NCI-H2107 treated with DMSO at 0.1 percent for 48 hours (cell line): ENCODE measurements around the gene DAGLA.

Source experiments
- DNase-seq: peaks from one replicate; lab custom pipeline; 2025; ENCODE audit not compliant: unreplicated experiment; lab: John Stamatoyannopoulos, UW

Gene DAGLA

DNA sequence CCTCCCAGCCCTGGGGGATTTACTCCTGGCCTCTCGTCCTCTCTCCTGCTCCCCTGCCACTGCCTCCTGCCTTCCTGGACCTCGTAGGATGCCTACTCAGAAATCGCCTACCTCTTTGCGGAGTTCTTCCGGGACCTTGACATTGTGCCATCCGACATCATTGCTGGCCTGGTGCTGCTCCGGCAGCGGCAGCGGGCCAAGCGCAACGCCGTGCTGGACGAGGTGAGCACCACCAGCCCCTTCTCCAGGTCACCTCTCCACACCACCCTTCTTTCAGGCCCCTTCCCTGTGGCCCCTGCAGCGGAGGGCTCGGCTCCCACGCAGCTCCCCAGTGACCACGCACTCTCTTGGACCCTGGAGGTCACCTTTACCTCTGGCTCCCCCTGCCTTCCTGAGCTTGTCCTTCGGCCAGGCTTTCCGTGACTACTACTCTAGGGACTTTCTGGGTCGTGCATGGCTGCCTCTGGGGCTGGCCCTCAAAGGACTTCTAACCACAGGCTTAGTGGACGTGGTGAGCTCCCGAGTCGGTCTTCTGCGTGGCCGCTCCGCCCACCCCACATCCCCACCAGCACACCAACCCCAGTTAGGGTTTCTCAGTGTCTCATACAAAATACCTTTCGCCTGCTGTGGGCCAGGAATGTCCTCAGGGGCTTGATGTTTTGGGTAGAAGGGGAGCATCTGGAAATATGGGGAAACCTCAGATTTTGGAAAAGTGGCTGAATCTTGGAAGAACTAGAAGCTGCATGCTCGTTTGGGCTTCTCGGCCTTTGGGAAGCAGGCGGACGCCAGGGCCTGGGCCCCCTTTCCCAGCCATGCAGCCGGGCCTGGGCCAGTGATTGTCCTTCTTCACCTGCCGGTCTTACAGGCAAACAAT, 48.1 kb downstream of the DAGLA start:
- DNase-seq = no peak

DNA sequence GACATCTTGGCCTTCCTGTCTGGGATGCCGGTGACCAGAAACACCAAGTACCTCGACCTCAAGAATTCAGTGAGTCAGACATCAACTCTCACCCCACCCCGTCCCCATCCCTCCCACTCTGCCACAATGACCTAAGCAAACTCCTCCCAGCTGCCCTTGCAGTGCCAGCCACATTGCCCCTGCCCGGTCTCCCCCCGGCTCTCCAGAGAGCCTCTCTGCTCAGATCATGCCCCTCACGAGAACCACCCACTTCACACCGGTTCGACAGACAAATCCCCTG, 48.7 kb downstream of the DAGLA start:
- no peak for DNase-seq

DNA sequence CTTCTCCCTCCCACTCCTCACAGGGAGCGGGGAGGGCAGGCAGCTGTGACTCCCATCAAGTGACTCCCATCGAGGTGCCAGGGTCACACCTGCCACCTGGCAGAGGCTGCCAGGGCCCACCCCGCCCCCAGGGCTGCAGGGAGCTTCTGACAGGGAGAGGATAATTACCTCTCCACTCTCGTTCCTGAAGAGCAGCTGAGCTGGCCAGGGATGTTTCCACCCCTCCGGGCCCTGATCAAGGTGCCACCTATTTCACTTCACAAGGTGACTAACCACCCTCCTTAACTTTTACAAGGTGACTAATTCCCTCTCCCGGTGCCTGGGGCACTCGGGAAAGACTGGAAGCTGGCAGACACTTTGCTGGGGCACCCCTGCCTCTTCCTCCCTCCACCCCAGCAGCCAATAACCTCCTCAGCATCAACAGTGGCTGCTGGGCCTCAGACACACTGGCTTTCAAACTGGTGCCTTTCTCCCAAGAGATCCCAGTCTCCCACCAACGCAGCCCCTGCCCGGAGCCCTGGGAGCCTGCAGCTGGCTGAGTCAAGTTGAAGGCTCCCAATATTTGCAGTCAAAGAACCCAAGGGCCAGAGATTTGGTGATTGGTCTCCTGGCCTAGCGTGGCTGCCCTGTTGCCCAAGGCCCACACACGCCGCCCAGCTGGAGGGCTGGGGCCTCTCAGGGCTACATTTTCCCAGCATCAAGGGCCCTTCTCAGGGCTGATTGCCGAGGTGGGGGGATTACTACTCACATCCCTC, 50.2 kb downstream of the DAGLA start:
- DNase-seq = peak; percentile 94

DNA sequence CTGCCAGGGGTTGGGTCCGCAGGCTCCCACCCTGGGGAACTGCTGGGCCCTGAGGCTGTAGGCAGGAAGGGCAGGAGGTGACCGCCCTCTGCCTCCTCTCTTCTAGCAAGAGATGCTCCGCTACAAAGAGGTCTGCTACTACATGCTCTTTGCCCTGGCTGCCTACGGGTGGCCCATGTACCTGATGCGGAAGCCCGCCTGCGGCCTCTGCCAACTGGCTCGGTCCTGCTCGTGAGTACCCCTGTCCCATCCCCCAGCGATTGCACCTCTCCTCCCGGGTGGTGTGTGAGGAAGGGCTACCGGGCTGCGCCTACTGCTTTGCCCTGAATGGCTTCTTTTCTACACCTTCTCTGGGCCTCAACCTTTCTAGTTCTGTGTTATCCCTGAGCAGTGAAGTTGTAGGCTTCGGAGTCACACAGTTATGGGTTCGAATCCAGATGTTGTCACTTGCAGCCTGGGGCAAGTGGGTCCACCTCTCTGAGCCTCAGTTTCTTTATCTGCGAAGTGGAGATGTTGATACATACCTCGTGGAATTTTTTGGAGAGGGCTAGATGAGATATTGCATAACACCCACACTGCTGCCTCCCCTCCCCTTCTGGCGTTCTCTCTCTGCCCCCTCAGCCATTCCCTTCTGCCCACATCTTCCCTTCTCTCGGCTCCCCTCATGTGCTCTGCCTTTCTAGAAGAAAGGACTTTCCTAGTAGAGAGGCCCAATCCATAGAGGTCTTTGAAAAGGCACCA, 51.2 kb downstream of the DAGLA start:
- no peak for DNase-seq

DNA sequence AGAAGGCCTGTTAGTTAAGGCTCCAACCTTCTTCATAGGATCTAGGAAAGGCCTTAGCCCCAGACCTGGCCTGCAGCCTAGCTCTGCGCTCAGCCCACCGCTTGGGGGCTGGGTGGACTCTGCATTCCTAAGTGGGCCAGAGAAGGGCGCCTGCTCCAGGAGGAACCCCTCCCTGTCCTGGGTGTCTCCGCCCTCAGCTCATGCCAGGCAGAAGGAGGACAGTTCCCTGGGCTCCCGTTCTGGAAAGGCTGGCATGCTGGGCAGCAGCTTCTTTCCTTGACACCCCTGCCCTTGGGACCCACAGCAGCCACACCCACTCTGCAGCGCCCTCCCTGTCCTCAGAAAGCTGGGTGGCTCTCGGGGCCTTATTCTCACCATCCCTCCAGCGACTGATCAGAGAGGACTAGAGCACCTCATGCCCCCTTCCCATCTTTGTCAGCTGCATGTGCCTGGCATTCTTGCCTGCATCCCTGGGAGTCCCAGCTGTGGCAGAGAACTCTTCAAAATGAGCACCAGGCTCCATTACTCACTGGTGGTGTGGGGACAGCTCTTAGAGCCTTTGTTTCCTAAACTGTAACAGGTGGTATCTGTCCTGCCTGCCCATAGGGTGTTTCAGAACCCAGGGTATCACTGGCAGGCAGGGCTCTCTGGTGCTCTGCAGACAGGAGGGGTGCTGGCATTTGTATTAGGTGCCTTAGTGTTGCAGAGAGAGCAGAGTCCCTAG, 51.9 kb downstream of the DAGLA start:
- no peak for DNase-seq

DNA sequence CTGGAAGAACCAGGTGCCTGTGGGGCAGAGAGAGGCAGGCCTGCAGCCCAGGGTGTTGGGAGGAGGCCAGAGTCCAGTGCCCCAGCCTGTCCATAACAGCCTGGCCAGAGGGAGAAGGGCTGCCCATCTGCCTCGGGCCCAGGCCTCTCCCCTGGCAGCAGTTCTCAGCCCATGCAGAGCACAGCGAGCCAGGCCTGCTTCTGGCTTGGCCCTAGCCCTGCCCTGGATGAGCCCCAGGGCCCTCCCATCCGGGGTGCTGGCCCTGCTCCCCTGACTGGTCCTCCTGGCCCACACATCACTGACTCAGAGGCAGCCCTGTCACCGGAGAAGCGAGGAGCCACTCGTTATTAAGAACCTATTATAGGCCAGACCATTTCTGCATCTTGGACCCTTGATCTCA, 52.5 kb downstream of the DAGLA start:
- DNase-seq = no peak

DNA sequence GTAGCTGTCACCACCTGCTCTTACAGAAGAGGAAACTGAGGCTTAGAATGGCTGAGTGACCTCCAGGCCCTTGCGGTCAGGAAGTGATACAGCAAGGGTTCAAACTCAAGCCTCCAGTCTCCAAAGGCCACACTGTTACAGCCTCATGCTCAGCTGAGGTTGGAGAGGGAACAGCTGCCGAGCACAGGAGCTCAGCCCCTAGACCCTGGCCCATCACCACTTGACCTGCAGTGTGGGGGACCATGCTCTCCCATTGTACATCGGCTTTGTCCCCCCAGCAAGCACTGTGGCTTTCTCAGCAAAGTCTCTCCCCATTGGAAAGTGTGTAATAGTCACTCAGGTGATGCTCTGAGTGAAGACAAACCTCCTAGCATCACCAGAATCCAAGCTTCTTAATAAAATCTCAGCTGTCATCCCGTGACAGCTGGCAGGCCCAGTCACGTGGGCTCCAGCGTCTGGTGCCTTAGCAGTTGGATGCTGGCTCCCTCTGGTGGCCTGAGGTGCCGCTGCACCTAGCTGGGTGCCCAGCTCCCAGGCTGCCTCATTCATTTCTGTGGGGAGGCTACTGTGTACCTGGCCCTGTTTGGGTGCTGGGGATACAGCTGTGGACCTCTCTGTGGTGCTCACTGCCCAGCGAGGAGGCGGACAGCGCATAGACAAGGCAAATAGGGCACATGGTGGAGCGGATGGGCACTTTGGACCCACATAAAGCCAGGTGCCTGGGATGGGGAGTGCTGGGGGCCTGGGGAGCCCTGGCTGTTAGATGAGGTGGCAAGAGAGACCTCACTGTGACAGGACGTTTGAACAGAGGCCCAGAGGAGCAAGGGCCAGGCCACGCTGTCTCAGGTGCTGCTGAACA, 53.2 kb downstream of the DAGLA start:
- DNase-seq = peak; percentile 21

DNA sequence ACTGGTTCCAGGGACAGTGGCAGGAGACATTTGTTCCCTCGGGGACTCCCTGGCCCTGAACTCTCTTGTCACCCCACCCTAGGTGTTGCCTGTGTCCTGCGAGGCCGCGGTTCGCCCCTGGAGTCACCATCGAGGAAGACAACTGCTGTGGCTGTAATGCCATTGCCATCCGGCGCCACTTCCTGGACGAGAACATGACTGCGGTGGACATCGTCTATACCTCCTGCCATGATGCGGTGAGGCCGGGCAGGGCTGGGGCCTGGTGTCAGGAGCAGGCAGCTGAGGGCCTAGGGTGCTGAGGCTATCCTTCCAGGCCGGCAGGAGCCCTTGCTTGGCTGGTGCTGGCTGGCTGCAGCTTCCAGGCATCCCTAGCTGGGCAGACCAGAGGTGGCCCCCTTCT, 54.6 kb downstream of the DAGLA start:
- DNase-seq = no peak

DNA sequence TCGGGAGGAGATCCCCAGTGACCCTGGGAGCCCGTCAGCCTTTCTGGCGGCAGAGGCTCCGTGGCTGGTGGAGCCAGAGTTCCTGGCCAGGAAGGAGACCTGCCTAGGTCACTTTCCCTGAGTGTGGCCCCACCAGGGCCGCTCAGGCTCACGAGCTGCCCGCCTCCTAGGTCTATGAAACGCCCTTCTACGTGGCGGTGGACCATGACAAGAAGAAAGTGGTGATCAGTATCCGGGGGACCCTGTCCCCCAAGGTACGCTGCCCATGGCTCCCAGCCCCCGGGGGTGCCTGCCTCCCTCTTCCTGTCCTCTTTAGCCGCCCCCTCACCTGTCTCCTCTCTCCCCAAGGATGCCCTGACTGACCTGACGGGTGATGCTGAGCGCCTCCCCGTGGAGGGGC, 55.2 kb downstream of the DAGLA start:
- no peak for DNase-seq

DNA sequence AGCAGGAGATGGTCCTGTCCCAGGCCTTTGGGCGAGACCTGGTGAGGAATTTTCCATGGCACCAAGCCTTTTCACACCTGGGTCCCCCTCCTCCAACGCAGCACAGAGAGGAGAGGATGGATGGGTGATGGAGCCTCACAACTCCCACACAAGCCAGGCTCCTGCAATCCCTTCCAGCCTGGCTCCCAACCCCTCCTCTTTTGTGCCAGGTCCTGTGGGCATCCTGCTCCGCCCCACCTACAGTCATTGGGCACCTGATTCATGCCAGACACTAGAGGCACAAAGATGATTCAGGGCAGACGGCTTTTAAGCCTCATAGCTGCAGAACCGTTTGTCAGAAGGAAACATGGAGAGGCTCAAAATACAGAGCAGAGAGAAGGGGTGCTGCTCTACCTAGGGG, 56.1 kb downstream of the DAGLA start:
- DNase-seq = no peak

DNA sequence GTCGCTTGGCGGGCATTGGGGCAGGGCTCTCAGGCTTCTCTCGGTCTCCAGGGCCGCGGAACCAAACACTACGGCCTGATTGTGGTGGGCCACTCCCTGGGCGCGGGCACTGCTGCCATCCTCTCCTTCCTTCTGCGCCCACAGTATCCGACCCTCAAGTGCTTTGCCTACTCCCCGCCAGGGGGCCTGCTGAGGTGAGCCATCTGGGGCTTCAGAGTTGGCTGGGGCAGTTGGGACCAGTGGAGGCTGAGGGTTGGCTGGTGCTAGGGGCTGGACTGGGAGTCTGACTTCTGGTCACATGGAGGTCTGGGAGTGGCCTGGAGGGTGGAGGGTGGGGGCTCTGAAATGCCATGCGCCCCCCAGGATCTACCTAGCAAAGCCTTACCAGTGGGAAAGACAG, 56.9 kb downstream of the DAGLA start:
- DNase-seq = no peak

DNA sequence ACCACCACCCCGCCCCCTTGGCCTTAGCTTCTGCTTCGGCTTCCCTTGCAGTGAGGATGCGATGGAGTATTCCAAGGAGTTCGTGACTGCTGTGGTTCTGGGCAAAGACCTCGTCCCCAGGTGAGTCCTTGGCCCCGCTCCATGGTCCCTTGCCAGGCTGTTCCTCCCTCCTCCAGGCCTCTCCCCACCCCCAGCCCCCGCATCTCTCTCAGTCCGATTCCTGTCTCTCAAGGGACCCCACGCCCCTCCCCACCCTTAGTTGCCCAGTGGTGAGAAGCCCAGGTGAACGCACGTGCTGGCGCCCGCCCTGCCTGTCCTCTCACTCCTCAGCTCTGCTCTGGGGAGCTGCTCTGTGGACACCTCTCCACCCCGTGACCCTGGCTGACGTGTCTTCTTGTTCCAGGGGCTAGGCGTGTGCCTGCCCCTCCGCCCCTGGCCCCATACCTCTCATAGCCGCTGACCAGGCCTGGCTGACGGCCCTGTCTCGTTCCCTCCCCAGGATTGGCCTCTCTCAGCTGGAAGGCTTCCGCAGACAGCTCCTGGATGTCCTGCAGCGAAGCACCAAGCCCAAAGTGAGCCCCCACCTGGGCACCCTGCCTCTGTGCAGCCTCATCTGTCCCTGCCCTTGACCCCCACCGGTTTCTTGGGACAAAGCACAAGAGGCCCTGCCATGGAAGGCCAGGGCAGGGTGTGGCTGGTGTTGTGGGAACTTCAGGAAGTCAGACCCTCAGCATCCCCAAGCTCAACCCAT, 57.6 kb downstream of the DAGLA start:
- no peak for DNase-seq

DNA sequence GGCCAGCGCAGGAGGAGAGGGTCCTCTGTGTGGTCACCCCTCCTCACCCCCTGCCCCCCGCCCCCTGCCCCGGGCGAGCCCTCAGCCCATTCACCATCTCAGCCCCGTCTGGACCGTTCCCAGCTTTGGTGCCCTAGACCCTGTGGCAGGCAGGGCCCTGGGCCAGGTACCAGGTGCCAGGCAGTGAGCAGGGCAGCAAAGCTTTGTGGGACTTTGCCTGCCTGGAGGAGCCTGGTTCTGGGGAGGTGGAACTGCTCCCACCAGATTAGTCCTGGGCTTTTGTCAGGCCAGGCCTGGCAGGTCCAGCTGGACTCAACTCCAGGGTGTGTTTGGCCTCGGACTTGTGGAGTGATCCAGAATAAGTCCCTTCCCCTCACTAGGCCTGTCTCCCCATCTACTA, 58.6 kb downstream of the DAGLA start:
- DNase-seq = no peak

DNA sequence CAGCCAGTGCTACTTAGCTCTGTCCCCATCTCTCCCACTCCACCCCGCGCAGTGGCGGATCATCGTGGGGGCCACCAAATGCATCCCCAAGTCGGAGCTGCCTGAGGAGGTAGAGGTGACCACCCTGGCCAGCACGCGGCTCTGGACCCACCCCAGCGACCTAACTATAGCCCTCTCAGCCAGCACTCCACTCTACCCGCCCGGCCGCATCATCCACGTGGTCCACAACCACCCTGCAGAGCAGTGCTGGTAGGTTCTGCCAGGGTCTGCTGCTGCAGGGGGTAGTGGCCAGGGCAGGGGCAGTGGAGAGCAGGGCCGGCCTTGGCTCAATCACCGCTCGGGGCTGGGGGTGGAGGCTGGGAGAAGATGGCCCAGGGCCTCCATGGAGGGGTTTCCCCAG, 59.2 kb downstream of the DAGLA start:
- DNase-seq = no peak

DNA sequence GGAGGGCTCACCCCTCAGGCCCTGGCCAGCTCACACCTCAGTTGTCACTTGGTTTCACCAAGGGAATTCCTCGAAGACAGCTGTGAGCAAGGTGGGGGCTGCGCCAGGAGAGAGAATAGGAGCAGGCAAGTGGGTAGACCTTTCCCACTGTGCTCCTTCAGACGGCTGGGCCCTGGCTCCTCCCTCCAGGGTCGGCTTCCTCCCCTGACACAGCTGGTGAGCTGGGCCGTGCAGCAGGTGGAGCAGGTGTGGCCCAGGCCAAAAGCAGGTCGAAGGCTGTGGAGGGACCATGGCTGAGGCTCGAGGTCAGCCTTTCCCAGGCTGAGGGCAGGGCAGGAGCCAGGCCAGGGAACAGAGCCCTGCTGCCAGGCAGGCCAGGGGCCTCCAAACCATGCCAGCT, 59.8 kb downstream of the DAGLA start:
- no peak for DNase-seq

DNA sequence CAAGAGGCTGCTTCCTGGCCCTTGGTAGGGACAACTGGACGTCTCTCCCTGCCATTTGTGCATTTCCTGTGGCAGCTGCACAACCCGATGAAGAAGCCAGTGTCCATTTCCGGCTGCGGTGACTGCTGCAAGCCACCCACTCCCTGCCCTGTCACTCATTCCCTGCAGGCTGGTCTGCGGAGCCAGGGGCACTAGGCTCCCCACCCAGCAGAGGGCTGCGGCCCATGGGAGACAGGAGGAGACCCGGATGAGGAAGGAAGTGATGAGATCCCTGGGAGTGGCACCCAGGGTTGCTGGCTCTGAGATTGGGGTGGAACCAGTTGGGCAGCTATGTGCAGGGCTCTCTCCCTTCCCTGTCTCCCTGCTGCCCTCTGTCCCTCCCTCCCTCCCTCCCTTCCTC, 62.2 kb downstream of the DAGLA start:
- DNase-seq = no peak

DNA sequence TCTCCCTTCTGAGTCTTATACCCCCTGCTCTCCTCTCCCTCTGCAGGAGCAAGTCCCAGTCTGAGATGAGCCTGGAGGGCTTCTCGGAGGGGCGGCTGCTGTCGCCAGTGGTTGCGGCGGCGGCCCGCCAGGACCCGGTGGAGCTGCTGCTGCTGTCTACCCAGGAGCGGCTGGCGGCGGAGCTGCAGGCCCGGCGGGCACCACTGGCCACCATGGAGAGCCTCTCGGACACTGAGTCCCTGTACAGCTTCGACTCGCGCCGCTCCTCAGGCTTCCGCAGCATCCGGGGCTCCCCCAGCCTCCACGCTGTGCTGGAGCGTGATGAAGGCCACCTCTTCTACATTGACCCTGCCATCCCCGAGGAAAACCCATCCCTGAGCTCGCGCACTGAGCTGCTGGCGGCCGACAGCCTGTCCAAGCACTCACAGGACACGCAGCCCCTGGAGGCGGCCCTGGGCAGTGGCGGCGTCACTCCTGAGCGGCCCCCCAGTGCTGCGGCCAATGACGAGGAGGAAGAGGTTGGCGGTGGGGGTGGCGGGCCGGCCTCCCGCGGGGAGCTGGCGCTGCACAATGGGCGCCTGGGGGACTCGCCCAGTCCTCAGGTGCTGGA, 63.4 kb downstream of the DAGLA start:
- DNase-seq = no peak

DNA sequence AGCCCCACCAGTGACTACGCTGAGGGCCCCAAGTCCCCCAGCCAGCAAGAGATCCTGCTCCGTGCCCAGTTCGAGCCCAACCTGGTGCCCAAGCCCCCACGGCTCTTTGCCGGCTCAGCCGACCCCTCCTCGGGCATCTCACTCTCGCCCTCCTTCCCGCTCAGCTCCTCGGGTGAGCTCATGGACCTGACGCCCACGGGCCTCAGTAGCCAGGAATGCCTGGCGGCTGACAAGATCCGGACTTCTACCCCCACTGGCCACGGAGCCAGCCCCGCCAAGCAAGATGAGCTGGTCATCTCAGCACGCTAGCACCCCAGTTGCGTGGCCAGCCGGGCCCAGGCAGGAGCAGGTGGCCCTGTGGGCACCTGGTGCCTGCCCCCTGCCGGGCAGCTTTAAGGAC, 64.0 kb downstream of the DAGLA start:
- no peak for DNase-seq

DNA sequence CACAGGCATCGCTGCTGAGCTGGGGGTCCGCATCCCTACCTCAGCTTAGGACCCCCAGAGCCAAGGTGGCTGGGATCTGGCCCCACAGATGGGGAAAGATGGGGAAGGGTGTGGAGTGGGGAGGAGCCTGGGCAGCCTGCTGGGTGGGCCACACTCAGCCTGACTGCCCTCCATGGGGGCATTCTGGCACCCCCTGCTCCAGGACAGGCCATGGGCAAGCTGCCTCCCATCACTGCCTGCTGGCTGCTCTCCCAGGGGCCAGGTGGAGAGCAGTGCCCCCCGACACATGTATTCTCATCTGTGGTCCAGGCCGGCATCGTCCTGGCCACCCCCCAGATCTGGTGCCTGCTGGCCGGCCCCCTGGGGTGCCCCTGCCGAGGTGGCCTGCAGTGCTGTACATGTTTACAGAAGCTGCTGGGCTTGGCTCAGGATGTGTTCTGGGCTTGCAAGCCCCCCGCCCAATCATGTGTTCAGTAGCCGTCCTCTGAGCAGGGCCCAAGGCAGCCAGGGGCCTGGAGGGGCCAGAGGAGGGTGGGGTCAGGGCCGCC, 64.5 kb downstream of the DAGLA start:
- no peak for DNase-seq
